Bone marrow (tissue), 2 donors: ENCODE results near the gene RAP2A.

Experiments used
- DNase-seq, 2 donors: peaks; one replicate each; lab custom pipeline; 2025; lab: John Stamatoyannopoulos, UW

Gene RAP2A

GRCh38 chr13:97495678-97496077 lies 61.7 kb downstream of the RAP2A start:
- no peak for DNase-seq

GRCh38 chr13:97496511-97496910 lies 62.5 kb downstream of the RAP2A start:
- no peak for DNase-seq

GRCh38 chr13:97497400-97497799 lies 63.4 kb downstream of the RAP2A start:
- DNase-seq, result peak in 1 of 2 donors; percentile 0

GRCh38 chr13:97498419-97498818 lies 64.5 kb downstream of the RAP2A start:
- no peak for DNase-seq

GRCh38 chr13:97499181-97499580 lies 65.2 kb downstream of the RAP2A start:
- DNase-seq, result no peak

- DNase-seq, result no peak
Measured at GRCh38 chr13:97502181-97502580, 68.2 kb downstream of the RAP2A start.

- no peak for DNase-seq
Measured at GRCh38 chr13:97502706-97503105, 68.7 kb downstream of the RAP2A start.

GRCh38 chr13:97505017-97505416 lies 71.0 kb downstream of the RAP2A start:
- no peak for DNase-seq

GRCh38 chr13:97506511-97506910 lies 72.5 kb downstream of the RAP2A start:
- DNase-seq, result no peak

GRCh38 chr13:97512732-97513131 lies 78.8 kb downstream of the RAP2A start:
- no peak for DNase-seq

GRCh38 chr13:97515643-97516042 lies 81.7 kb downstream of the RAP2A start:
- no peak for DNase-seq

GRCh38 chr13:97517967-97518366 lies 84.0 kb downstream of the RAP2A start:
- DNase-seq, result no peak
